ENCODE results near the gene IFNGR1.

GRCh38 chr6:137231895-137232294, 12.7 kb upstream of the IFNGR1 start:
- TF ChIP-seq EZH2 (IDR thresholded peaks at IDR 0.05; ENCODE audit: borderline replicate concordance, low read depth, low read length, severe bottlenecking) = no peak
- TF ChIP-seq CTCF (IDR thresholded peaks at IDR 0.05; ENCODE audit: borderline replicate concordance, extremely low read depth, low read length, poor library complexity, severe bottlenecking) = no peak

Measured in DND-41 (cell line).